Upper lobe of right lung (tissue), 1 donor: Measurements from ENCODE around the gene PAK4. TPM values are rescaled to one million over a fixed set of nuclear protein-coding genes. Genes with fewer than 3 reads are reported as not detected.

Experiments used
- ATAC-seq: fragments of 200-7000 bp; cut with Tn5 transposase; one replicate; pipeline ENCODE4 v1.9.1; 2020; ENCODE audit warnings: mild to moderate bottlenecking, moderate library complexity
- DNase-seq: peaks from one replicate; pipeline ENCODE4 v3.0.0-alpha.2; 2020
- H3K27ac ChIP-seq: fragments of 200-600 bp; one replicate; pipeline ENCODE4 v1.8.0; 2022
- H3K27me3 ChIP-seq: fragments of 200-600 bp; one replicate; pipeline ENCODE4 v1.8.0; 2022; ENCODE audit warnings: mild to moderate bottlenecking
- H3K36me3 ChIP-seq: fragments of 200-600 bp; one replicate; pipeline ENCODE4 v1.8.0; 2022
- H3K4me1 ChIP-seq: fragments of 200-600 bp; one replicate; pipeline ENCODE4 v1.8.0; 2022
- H3K4me3 ChIP-seq: fragments of 200-600 bp; one replicate; pipeline ENCODE4 v1.8.0; 2022; ENCODE audit warnings: mild to moderate bottlenecking
- H3K9me3 ChIP-seq: fragments of 200-600 bp; one replicate; pipeline ENCODE4 v1.8.0; 2022
- CTCF ChIP-seq: fragments of 200-600 bp; IDR thresholded peaks from one replicate; pipeline ENCODE4 v1.8.0; 2022; ENCODE audit warnings: antibody characterized with exemption
- intact Hi-C: fragments of 100-400 bp; cut with DNase I; formaldehyde crosslinking; loops from one replicate; pipeline ENCODE4 v1.11.0; 2022
- total RNA-seq: library from RNA; stranded (reverse); fragmentation: NEBNext Ultra II Directional; extraction: Animal tissue kit (Norgen Biotek cat#: 25700); gene quantifications from one replicate; pipeline ENCODE4 v1.2.1, GENCODE V29; 2021
- donor health status: DM: no; HTN: yes; CAD: no; lungs with severe emphysema.

PAK4 gene
- total RNA-seq, 1 donor from 2014 or later: 72.8 TPM

- H3K4me1 ChIP-seq: peaks cover 34% of the 10 kb centered on the region
- intact Hi-C loops: no loop called here
- no peaks in the 10 kb centered on the region for H3K27me3 ChIP-seq
- H3K9me3 ChIP-seq: no peaks in the 10 kb centered on the region
- TF ChIP-seq CTCF: peak; percentile 25
- peak; percentile 89 for DNase-seq
- no peak overlapping the region for H3K4me3 ChIP-seq
- ATAC-seq: peak; percentile 84
- no peaks in the 10 kb centered on the region for H3K36me3 ChIP-seq
- H3K27ac ChIP-seq: no peak overlapping the region
Observed at GRCh38 chr19:39154629-39155100, 29.1 kb downstream of the PAK4 start.

GRCh38 chr19:39155114-39155700, 29.6 kb downstream of the PAK4 start:
- no peaks in the 10 kb centered on the region for H3K9me3 ChIP-seq
- H3K4me1 ChIP-seq: peaks cover 40% of the 10 kb centered on the region
- intact Hi-C loops: no loop called here
- DNase-seq (no peak), ATAC-seq (no peak)
- TF ChIP-seq CTCF: no peak
- no peak overlapping the region for H3K4me3 ChIP-seq
- H3K27me3 ChIP-seq: no peaks in the 10 kb centered on the region
- no peak overlapping the region for H3K27ac ChIP-seq
- no peaks in the 10 kb centered on the region for H3K36me3 ChIP-seq

GRCh38 chr19:39155741-39156140, 30.2 kb downstream of the PAK4 start:
- Histone ChIP-seq H3K36me3 (no peaks in the 10 kb centered on the region), H3K4me1 (peaks cover 45% of the 10 kb centered on the region), H3K27ac (no peak overlapping the region), H3K4me3 (no peak overlapping the region), H3K27me3 (no peaks in the 10 kb centered on the region), H3K9me3 (no peaks in the 10 kb centered on the region)
- ATAC-seq (no peak), DNase-seq (no peak)
- intact Hi-C loops: no loop called here
- no peak for TF ChIP-seq CTCF

GRCh38 chr19:39156326-39157230, 31.0 kb downstream of the PAK4 start:
- Histone ChIP-seq H3K4me3 (no peak overlapping the region), H3K4me1 (peaks cover 53% of the 10 kb centered on the region), H3K36me3 (no peaks in the 10 kb centered on the region), H3K27me3 (no peaks in the 10 kb centered on the region), H3K27ac (no peak overlapping the region), H3K9me3 (no peaks in the 10 kb centered on the region)
- ATAC-seq (peak; percentile 11), DNase-seq (no peak)
- intact Hi-C loops: no loop called here
- TF ChIP-seq CTCF: no peak

GRCh38 chr19:39157275-39157996, 31.9 kb downstream of the PAK4 start:
- Histone ChIP-seq H3K27me3 (no peaks in the 10 kb centered on the region), H3K36me3 (no peaks in the 10 kb centered on the region), H3K4me1 (peaks cover 53% of the 10 kb centered on the region), H3K9me3 (no peaks in the 10 kb centered on the region), H3K4me3 (no peak overlapping the region), H3K27ac (no peak overlapping the region)
- intact Hi-C loops: no loop called here
- ATAC-seq (no peak), DNase-seq (no peak)
- no peak for TF ChIP-seq CTCF
